Suprapubic skin (tissue), 4 donors: ENCODE measurements around the gene WNK1. TPM values are rescaled to one million over a fixed set of nuclear protein-coding genes. Genes with fewer than 3 reads are reported as not detected.

ENCODE experiments used
- DNase-seq, 2 donors: peaks; one replicate each; pipeline ENCODE4 v3.0.0-alpha.2; 2019; ENCODE audit warnings: low spot score in 2 of 2
- H3K27ac ChIP-seq: fragments of 200-600 bp; sonication (generic); one replicate; pipeline ENCODE4 v1.5.1; 2019
- H3K27me3 ChIP-seq: fragments of 200-600 bp; sonication (generic); one replicate; pipeline ENCODE4 v1.5.1; 2019
- H3K36me3 ChIP-seq: fragments of 200-600 bp; sonication (generic); one replicate; pipeline ENCODE4 v1.5.1; 2019
- H3K4me1 ChIP-seq: fragments of 200-600 bp; sonication (generic); one replicate; pipeline ENCODE4 v1.5.1; 2019
- H3K4me3 ChIP-seq: fragments of 200-600 bp; sonication (generic); one replicate; pipeline ENCODE4 v1.5.1; 2019; ENCODE audit warnings: mild to moderate bottlenecking
- H3K9me3 ChIP-seq: fragments of 200-600 bp; sonication (generic); one replicate; pipeline ENCODE4 v1.5.1; 2019
- CTCF ChIP-seq, 2 donors: fragments of 200-600 bp in 1 of 2; fragments of 450-650 bp in 1 of 2; sonication (generic) in 1 of 2; IDR thresholded peaks; one replicate each; pipeline ENCODE4 v1.5.1; 2016 to 2019; ENCODE audit warnings: antibody characterized with exemption in 2 of 2, mild to moderate bottlenecking in 1 of 2, moderate library complexity in 1 of 2
- EP300 ChIP-seq: sonication (generic); formaldehyde crosslinking; IDR thresholded peaks from one replicate; pipeline ENCODE4 v1.6.1; 2017; ENCODE audit warnings: antibody characterized with exemption
- POLR2A ChIP-seq, 2 donors: fragments of 450-650 bp; IDR thresholded peaks; one replicate each; pipeline ENCODE4 v1.6.1; 2017; ENCODE audit warnings: antibody characterized with exemption in 2 of 2, mild to moderate bottlenecking in 2 of 2, moderate library complexity in 2 of 2
- POLR2AphosphoS5 ChIP-seq, 3 donors: sonication (generic); formaldehyde crosslinking; IDR thresholded peaks; one replicate each; pipeline ENCODE4 v1.6.1; 2017; ENCODE audit warnings: antibody characterized with exemption in 3 of 3
- WGBS: methylation state at CpG from one replicate; pipeline ENCODE4 v1.1.5; 2018; 5-methylcytosine and 5-hydroxymethylcytosine counted together
- total RNA-seq, 4 donors: library from RNA; depleted of rRNA; stranded (reverse); fragments of >200 nt; gene quantifications; one replicate each; pipeline ENCODE4 v1.1.0, GENCODE V29; 2016

The WNK1 gene
- total RNA-seq, 4 donors from 2014 or later, result 368 to 724 (median 435) TPM

GRCh38 chr12:851343-851742 is 99.0 kb downstream of the WNK1 start:
- H3K36me3 ChIP-seq, result no peaks in the 10 kb centered on the region
- TF ChIP-seq POLR2AphosphoS5 (IDR thresholded peaks at IDR 0.05), result no peak
- no peak for TF ChIP-seq EP300
- no peak for TF ChIP-seq POLR2A (IDR thresholded peaks at IDR 0.05)
- no peak for TF ChIP-seq CTCF (IDR thresholded peaks at IDR 0.05)
- H3K4me3 ChIP-seq, result peak overlapping the region; percentile 19
- 73% methylated on average over 1 of the region's 1 CpG for WGBS
- no peaks in the 10 kb centered on the region for H3K27me3 ChIP-seq
- H3K9me3 ChIP-seq, result no peaks in the 10 kb centered on the region
- H3K4me1 ChIP-seq, result peaks cover 50% of the 10 kb centered on the region
- peak overlapping the region; percentile 33 for H3K27ac ChIP-seq
- no peak for DNase-seq

GRCh38 chr12:851913-852312 is 99.5 kb downstream of the WNK1 start:
- no peaks in the 10 kb centered on the region for H3K36me3 ChIP-seq
- H3K4me3 ChIP-seq, result peak overlapping the region; percentile 19
- H3K27ac ChIP-seq, result peak overlapping the region; percentile 33
- H3K9me3 ChIP-seq, result no peaks in the 10 kb centered on the region
- peaks cover 56% of the 10 kb centered on the region for H3K4me1 ChIP-seq
- H3K27me3 ChIP-seq, result no peaks in the 10 kb centered on the region
- DNase-seq, result no peak
- TF ChIP-seq POLR2AphosphoS5 (IDR thresholded peaks at IDR 0.05), result no peak
- no peak for TF ChIP-seq EP300
- TF ChIP-seq POLR2A (IDR thresholded peaks at IDR 0.05), result no peak
- no peak for TF ChIP-seq CTCF (IDR thresholded peaks at IDR 0.05)
- WGBS, result 35% methylated on average over 3 of the region's 3 CpGs

GRCh38 chr12:852864-853263 is 100.5 kb downstream of the WNK1 start:
- peaks cover 65% of the 10 kb centered on the region for H3K4me1 ChIP-seq
- TF ChIP-seq EP300 (no peak), POLR2AphosphoS5 (IDR thresholded peaks at IDR 0.05) (no peak), POLR2A (IDR thresholded peaks at IDR 0.05) (no peak), CTCF (IDR thresholded peaks at IDR 0.05) (no peak)
- no peaks in the 10 kb centered on the region for H3K9me3 ChIP-seq
- H3K4me3 ChIP-seq, result no peak overlapping the region
- no peaks in the 10 kb centered on the region for H3K36me3 ChIP-seq
- DNase-seq, result no peak
- H3K27ac ChIP-seq, result no peak overlapping the region
- H3K27me3 ChIP-seq, result no peaks in the 10 kb centered on the region

GRCh38 chr12:857611-858010 is 105.2 kb downstream of the WNK1 start:
- H3K36me3 ChIP-seq, result peaks cover 28% of the 10 kb centered on the region

GRCh38 chr12:862303-862911 is 110.0 kb downstream of the WNK1 start:
- H3K9me3 ChIP-seq, result no peaks in the 10 kb centered on the region
- no peak overlapping the region for H3K27ac ChIP-seq
- no peak overlapping the region for H3K4me3 ChIP-seq
- H3K36me3 ChIP-seq, result peaks cover 66% of the 10 kb centered on the region
- peaks cover 20% of the 10 kb centered on the region for H3K4me1 ChIP-seq
- DNase-seq, result no peak
- H3K27me3 ChIP-seq, result no peaks in the 10 kb centered on the region
- TF ChIP-seq POLR2AphosphoS5 (IDR thresholded peaks at IDR 0.05), result no peak
- TF ChIP-seq EP300, result no peak
- no peak for TF ChIP-seq CTCF (IDR thresholded peaks at IDR 0.05)
- no peak for TF ChIP-seq POLR2A (IDR thresholded peaks at IDR 0.05)
- 85% methylated on average over 4 of the region's 4 CpGs for WGBS

More at GRCh38 chr12:857611-858010, 105.2 kb downstream of the WNK1 start:
- Histone ChIP-seq H3K27ac (peak overlapping the region; percentile 79), H3K4me3 (no peak overlapping the region), H3K9me3 (no peaks in the 10 kb centered on the region), H3K4me1 (peaks cover 54% of the 10 kb centered on the region), H3K27me3 (no peaks in the 10 kb centered on the region)
- TF ChIP-seq CTCF (IDR thresholded peaks at IDR 0.05) (no peak), POLR2AphosphoS5 (IDR thresholded peaks at IDR 0.05) (peak in 1 of 3 donors; percentile 61), EP300 (no peak), POLR2A (IDR thresholded peaks at IDR 0.05) (no peak)
- WGBS, result 52% methylated on average over 5 of the region's 5 CpGs
- peak in 1 of 2 donors; percentile 84 for DNase-seq
